ENCODE data around the gene CA7.

The CA7 gene

GRCh38 chr16:66844342-66845079 is at the start of gene CA7:
CA7 (plus strand) TSS chr16:66844414; CDS start chr16:66844488, 74 bp downstream.
- DNase-seq, result peak; percentile 17

- no peak for DNase-seq
These were observed 46.1 kb upstream of the CA7 start for GRCh38 chr16:66798161-66798560.

GRCh38 chr16:66800856-66801255 is 43.4 kb upstream of the CA7 start:
- no peak for DNase-seq

GRCh38 chr16:66801320-66802105 is 42.7 kb upstream of the CA7 start, which contains the start of gene TERB1:
TERB1 (minus strand) TSS chr16:66801584; CDS start chr16:66796798, 4,786 bp downstream.
- DNase-seq, result no peak

- no peak for DNase-seq
These were observed 42.1 kb upstream of the CA7 start for GRCh38 chr16:66802159-66802558.

GRCh38 chr16:66809765-66810164 is 34.4 kb upstream of the CA7 start:
- no peak for DNase-seq

GRCh38 chr16:66810391-66810790 is 33.8 kb upstream of the CA7 start:
- DNase-seq, result no peak

GRCh38 chr16:66811043-66811442 is 33.2 kb upstream of the CA7 start:
- DNase-seq, result no peak

GRCh38 chr16:66814734-66815133 is 29.5 kb upstream of the CA7 start:
- DNase-seq, result no peak

- DNase-seq, result no peak
These were observed 20.2 kb upstream of the CA7 start for GRCh38 chr16:66824006-66824405.

- peak; percentile 82 for DNase-seq
These were observed 13.5 kb upstream of the CA7 start, which contains the start of gene NAE1 for GRCh38 chr16:66830422-66831404. NAE1 (minus strand) TSS chr16:66830976; CDS start chr16:66830899, 77 bp downstream.

GRCh38 chr16:66832190-66832589 is 12.0 kb upstream of the CA7 start:
- no peak for DNase-seq

GRCh38 chr16:66832661-66833305 is 11.4 kb upstream of the CA7 start:
- no peak for DNase-seq

- no peak for DNase-seq
These were observed 9.5 kb upstream of the CA7 start for GRCh38 chr16:66834746-66835145.

GRCh38 chr16:66840883-66841282 is 3.3 kb upstream of the CA7 start:
- DNase-seq, result no peak

- DNase-seq, result no peak
These were observed 2.8 kb upstream of the CA7 start for GRCh38 chr16:66841366-66841765.

GRCh38 chr16:66842765-66843164 is 1.4 kb upstream of the CA7 start:
- peak; percentile 75 for DNase-seq

- DNase-seq, result no peak
These were observed 1.0 kb upstream of the CA7 start for GRCh38 chr16:66843191-66843590.

GRCh38 chr16:66844009-66844341 is 239 bp upstream of the CA7 start:
- no peak for DNase-seq

- DNase-seq, result no peak
These were observed 831 bp downstream of the CA7 start for GRCh38 chr16:66845080-66845410.

- peak; percentile 30 for DNase-seq
These were observed 1.6 kb downstream of the CA7 start for GRCh38 chr16:66845791-66846221.

GRCh38 chr16:66846266-66846665 is 2.1 kb downstream of the CA7 start:
- DNase-seq, result no peak

GRCh38 chr16:66846831-66847230 is 2.6 kb downstream of the CA7 start:
- DNase-seq, result no peak
